ENCODE results near the gene TSPO2.

TSPO2 gene

GRCh38 chr6:41079080-41079479 lies 36.8 kb downstream of the TSPO2 start:
- Histone ChIP-seq H3F3A (ENCODE audit: control insufficient read depth, insufficient read depth) (peaks cover 6% of the 10 kb centered on the region), H3K27me3 (ENCODE audit: control insufficient read depth, low read length) (no peaks in the 10 kb centered on the region), H3K36me3 (ENCODE audit: control insufficient read depth, low read length) (peaks cover 90% of the 10 kb centered on the region), H3K9me2 (replicated peaks; ENCODE audit: control insufficient read depth, low read length) (no peaks in the 10 kb centered on the region), H3K4me1 (ENCODE audit: control insufficient read depth, low read length) (peaks cover 61% of the 10 kb centered on the region), H3K4me3 (ENCODE audit: low read length) (no peak overlapping the region), H3K79me2 (ENCODE audit: control insufficient read depth, low read length) (peaks cover 98% of the 10 kb centered on the region), H3K4me2 (ENCODE audit: low read length) (no peak overlapping the region), H3K9me3 (ENCODE audit: control insufficient read depth, insufficient read depth, low read length) (no peaks in the 10 kb centered on the region), H4K20me1 (ENCODE audit: control insufficient read depth, insufficient read depth, low read depth, low read length) (peaks cover 6% of the 10 kb centered on the region), H3K27ac (ENCODE audit: low read depth, low read length) (no peak overlapping the region)
- TF ChIP-seq EZH2phosphoT487 (IDR thresholded peaks at IDR 0.05; ENCODE audit: borderline replicate concordance, low read length) (no peak), CTCF (IDR thresholded peaks at IDR 0.05; ENCODE audit: low read depth, low read length, poor library complexity, severe bottlenecking) (no peak)

- peak overlapping the region; percentile 39 for H3K4me2 ChIP-seq (ENCODE audit: low read length)
- peak overlapping the region; percentile 57 for H3K27ac ChIP-seq (ENCODE audit: low read depth, low read length)
- H3K4me1 ChIP-seq (ENCODE audit: control insufficient read depth, low read length) = peaks cover 45% of the 10 kb centered on the region
- TF ChIP-seq EZH2phosphoT487 (IDR thresholded peaks at IDR 0.05; ENCODE audit: borderline replicate concordance, low read length) (no peak), CTCF (IDR thresholded peaks at IDR 0.05; ENCODE audit: low read depth, low read length, poor library complexity, severe bottlenecking) (no peak)
- no peaks in the 10 kb centered on the region for H3K27me3 ChIP-seq (ENCODE audit: control insufficient read depth, low read length)
- H3K36me3 ChIP-seq (ENCODE audit: control insufficient read depth, low read length) = peaks cover 93% of the 10 kb centered on the region
- H4K20me1 ChIP-seq (ENCODE audit: control insufficient read depth, insufficient read depth, low read depth, low read length) = peaks cover 3% of the 10 kb centered on the region; the same call in 1 of the 2 replicates
- no peaks in the 10 kb centered on the region for H3K9me2 ChIP-seq (replicated peaks; ENCODE audit: control insufficient read depth, low read length)
- no peaks in the 10 kb centered on the region for H3K9me3 ChIP-seq (ENCODE audit: control insufficient read depth, insufficient read depth, low read length)
- peaks cover 4% of the 10 kb centered on the region; the same call in 1 of the 2 replicates for H3F3A ChIP-seq (ENCODE audit: control insufficient read depth, insufficient read depth)
- H3K79me2 ChIP-seq (ENCODE audit: control insufficient read depth, low read length) = peaks cover 83% of the 10 kb centered on the region
- H3K4me3 ChIP-seq (ENCODE audit: low read length) = peak overlapping the region; percentile 11; the same call in 1 of the 2 replicates
Measured at GRCh38 chr6:41080621-41081020, 38.4 kb downstream of the TSPO2 start.

GRCh38 chr6:41083072-41083471 lies 40.8 kb downstream of the TSPO2 start:
- Histone ChIP-seq H3K27ac (ENCODE audit: low read depth, low read length) (no peak overlapping the region), H3K4me3 (ENCODE audit: low read length) (no peak overlapping the region), H3F3A (ENCODE audit: control insufficient read depth, insufficient read depth) (peaks cover 4% of the 10 kb centered on the region; the same call in 1 of the 2 replicates), H3K4me1 (ENCODE audit: control insufficient read depth, low read length) (peaks cover 25% of the 10 kb centered on the region), H3K9me3 (ENCODE audit: control insufficient read depth, insufficient read depth, low read length) (no peaks in the 10 kb centered on the region), H3K4me2 (ENCODE audit: low read length) (no peak overlapping the region), H3K36me3 (ENCODE audit: control insufficient read depth, low read length) (peaks cover 97% of the 10 kb centered on the region), H3K9me2 (replicated peaks; ENCODE audit: control insufficient read depth, low read length) (no peaks in the 10 kb centered on the region), H3K27me3 (ENCODE audit: control insufficient read depth, low read length) (no peaks in the 10 kb centered on the region), H3K79me2 (ENCODE audit: control insufficient read depth, low read length) (peaks cover 60% of the 10 kb centered on the region), H4K20me1 (ENCODE audit: control insufficient read depth, insufficient read depth, low read depth, low read length) (no peaks in the 10 kb centered on the region; the same call in 1 of the 2 replicates)
- no peak for TF ChIP-seq CTCF (IDR thresholded peaks at IDR 0.05; ENCODE audit: low read depth, low read length, poor library complexity, severe bottlenecking)
- TF ChIP-seq EZH2phosphoT487 (IDR thresholded peaks at IDR 0.05; ENCODE audit: borderline replicate concordance, low read length) = no peak

All from DOHH2 (cell line).